Activated T-cell treated with anti-CD3 and anti-CD28 coated beads, Interleukin-2, amount 50 U/mL, for 48 hours (primary cell): ENCODE results near the gene ARHGDIA.
A peak's percentile ranks its signal among the peaks of the same experiment; 100 is the strongest.
"Not testable (repeated sequence)": the region's sequence is repeated elsewhere in the genome, so short reads cannot be mapped to it uniquely, and the experiment has no call there.

Experiments
- DNase-seq, 2 experiments: peaks; one replicate each; pipeline ENCODE4 v3.0.0-alpha.2; 2020

ARHGDIA gene

GRCh38 chr17:81840826-81841778 is 30.0 kb downstream of the ARHGDIA start:
- DNase-seq = no peak

DNA sequence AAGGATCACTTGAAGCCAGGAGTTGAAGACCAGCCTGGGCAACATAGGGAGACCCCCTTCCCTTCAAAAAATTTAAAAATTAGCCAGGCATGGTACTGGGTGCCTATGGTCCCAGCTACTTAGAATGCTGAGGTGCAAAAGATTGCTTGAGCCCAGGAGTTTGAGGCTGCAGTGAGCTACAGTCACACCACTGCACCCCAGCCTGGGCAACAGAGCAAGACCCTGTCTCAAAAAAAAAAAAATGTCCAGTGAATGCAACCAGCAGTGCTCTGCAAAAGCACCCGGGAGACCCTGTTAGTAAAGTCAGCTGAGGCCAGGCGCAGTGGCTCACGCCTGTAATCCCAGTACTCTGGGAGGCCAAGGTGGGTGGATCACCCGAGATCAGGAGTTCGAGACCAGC is 31.1 kb downstream of the ARHGDIA start:
- not testable (repeated sequence) for DNase-seq

- no peak for DNase-seq
These were observed 31.8 kb downstream of the ARHGDIA start for GRCh38 chr17:81839301-81839700.

GRCh38 chr17:81838753-81839255 is 32.3 kb downstream of the ARHGDIA start:
- no peak for DNase-seq

GRCh38 chr17:81837641-81838040 is 33.5 kb downstream of the ARHGDIA start:
- no peak for DNase-seq

DNA sequence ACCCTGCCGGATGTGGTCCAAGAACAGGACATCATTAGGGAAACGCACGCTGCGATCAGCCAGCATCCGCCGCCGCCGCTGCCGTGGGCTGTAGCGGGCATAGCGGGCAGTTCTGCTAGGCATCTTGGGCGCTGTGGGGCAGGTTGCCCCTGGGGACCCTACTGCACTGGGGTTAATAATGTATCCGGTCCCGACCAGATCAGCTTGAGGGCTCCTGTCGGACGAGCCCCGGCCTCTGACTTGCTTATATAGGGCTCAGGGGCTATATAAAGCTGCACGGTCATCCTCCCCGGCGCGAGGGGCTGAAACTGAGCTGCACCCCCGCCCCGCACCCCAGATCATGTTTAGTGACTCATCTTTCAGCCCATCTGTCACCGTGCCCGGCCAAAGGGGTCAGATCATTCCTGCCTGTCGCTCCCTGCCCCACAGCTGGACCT is 36.3 kb downstream of the ARHGDIA start, which contains the start of gene PPP1R27:
TSS of gene PPP1R27 (minus strand) at position 220 of the 437 bp plus-strand sequence. CDS start at position 123, 97 bp downstream.
- DNase-seq = no peak

DNA sequence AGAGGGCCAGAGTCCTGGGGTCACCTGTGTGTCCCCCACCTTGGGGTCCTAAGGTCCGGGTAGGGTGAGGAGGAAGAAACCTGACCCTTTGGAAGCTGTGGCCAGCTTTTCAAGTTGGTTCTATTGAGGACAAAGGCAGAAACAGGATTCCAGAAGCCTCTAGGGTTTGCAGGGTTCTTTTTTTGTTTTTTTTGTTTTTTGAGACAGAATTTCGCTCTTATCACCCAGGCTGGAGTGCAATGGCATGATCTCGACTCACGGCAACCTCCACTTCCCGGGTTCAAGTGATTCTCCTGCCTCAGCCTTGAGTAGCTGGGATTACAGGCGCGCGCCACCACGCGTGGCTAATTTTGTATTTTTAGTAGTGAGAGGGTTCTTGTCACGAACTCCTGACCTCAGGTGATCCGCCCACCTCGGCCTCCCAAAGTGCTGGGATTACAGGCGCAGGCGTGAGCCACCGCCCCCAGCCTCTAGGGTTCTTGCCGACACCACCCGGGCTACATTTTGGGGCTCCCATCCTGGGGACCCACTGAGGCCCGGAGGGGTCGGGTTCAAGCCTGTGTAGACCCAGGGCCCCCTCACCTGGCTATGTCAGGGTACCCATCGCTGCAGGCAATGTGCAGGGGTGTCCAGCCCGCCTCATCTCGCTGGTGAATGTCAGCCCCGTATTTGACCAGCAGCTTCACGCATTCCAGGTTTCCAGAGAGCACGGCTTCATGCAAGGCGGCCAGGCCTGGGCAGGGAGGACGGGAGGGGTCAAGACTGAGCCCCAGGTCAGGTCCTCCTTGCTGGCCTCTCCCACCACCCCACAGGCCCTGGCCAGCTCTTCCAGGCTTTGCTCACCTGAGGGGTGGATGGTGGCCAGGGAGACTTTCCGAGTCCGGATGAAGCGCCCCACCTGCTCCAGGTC is 37.0 kb downstream of the ARHGDIA start:
- DNase-seq = no peak

GRCh38 chr17:81833160-81833920 is 37.8 kb downstream of the ARHGDIA start, which contains the start of gene MCRIP1:
Gene MCRIP1 (minus strand): TSS chr17:81833291. CDS start chr17:81824506, 8,785 bp downstream.
- peak; percentile 95 to 97 for DNase-seq

DNA sequence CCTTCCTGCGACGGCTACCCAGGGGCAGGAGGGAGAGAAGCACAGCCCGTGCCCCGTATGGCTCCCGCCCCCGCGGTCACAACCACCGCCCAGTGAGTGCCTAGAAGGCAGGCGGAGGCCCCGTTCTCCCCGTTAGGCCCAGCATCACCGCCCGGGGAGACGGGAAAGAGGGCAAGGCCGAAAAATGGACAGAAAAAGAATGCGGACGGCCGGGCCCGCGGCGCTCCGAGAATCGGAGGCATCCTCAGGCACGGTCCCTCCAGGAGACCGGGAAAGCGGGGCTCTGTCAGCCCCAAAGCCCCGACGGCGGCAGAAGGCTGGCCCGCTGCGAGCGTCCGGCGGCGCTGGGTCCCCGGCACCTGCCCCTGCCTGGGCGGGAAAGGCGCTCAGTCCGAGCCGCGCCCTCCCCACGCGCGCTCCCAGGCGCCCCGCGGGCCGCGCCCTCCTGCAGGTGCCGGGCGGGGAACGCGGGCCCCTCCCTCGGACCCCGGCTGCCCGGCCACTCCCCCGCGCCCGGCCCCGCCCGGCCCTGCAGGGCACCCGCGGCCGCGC is 38.5 kb downstream of the ARHGDIA start:
- peak; percentile 79 for DNase-seq

GRCh38 chr17:81831957-81832607 is 39.1 kb downstream of the ARHGDIA start:
- DNase-seq = peak; percentile 70 to 76

DNA sequence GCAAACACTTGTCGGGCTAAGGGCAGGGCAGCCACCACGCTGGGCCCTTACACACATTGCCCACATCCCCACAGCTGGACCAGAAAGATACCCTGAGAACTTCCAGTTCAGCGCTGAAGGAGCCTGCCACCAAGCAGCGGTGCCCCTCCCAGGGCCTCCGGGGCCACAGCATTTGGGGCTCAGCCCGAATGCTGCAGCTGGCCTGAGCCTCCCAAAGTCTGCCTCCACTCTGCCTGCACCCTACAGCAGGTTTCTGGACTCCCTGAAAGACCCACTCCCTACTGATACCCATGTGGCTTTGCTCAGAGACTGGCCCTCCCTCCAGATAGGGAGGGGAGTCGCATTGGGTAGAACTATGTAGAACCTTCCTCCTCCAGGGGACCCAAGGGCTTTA is 39.6 kb downstream of the ARHGDIA start:
- peak; percentile 49 to 58 for DNase-seq

GRCh38 chr17:81829858-81830257 is 41.3 kb downstream of the ARHGDIA start:
- DNase-seq = no peak

DNA sequence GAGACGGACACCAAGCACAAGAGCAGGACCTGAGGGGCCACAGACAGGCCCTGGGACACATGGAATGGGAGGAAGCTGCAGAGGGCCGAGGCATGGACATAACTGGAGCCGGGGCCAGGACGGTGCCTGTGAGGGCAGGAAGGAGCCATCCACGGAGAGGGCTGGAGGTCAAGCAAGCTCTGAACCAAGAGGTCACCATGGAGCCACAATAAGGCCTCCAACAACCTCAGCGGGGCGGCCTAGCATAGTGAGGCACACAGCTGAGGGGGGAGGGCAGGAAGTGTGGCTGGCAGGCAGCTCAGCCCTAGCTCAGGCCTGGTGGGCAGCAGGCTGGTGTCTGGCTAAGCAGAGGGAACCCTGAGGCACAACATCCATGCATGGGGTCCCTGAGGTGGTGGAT is 42.5 kb downstream of the ARHGDIA start:
- DNase-seq = no peak

DNA sequence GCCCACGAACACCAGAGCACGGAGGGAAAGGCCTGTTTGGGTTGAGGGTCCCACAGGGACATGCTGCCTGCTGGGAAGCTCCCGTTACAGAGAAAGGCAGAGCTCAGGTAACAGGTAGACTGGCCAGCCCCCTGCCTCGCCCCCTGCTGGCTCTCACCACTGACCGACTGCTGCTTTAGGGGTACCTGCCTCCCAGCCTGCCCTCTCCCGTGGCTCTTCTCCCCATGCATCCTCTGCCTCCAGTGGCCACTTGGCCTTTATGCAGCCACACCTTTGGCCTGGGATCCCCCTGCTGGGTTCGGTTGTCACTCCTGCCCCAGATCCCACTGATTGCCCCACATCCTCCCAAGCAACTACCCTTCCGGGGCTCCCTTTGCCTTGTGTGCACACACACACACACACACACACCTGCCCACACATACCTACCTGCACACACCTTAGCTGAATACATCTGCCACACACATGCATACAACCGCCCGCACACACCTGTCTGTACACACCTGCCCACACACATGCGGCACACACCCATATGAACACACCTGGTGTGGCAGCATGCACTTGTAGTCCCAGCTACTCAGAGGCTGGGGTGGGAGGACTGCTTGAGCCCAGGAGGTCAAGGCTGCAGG is 45.2 kb downstream of the ARHGDIA start:
- no peak for DNase-seq

- DNase-seq = no peak
These were observed 46.5 kb downstream of the ARHGDIA start for GRCh38 chr17:81824595-81824994.

- DNase-seq = no peak
These were observed 47.2 kb downstream of the ARHGDIA start for GRCh38 chr17:81823820-81824550.

GRCh38 chr17:81822996-81823819 is 47.9 kb downstream of the ARHGDIA start:
- DNase-seq = no peak

- DNase-seq = no peak
These were observed 48.9 kb downstream of the ARHGDIA start for GRCh38 chr17:81822312-81822637.

- peak; percentile 47 to 50 for DNase-seq
These were observed 49.4 kb downstream of the ARHGDIA start for GRCh38 chr17:81821603-81822311.
